WTC11 (cell line): Measurements from ENCODE around the gene CLNK. TPM values are rescaled to one million over a fixed set of nuclear protein-coding genes. Genes with fewer than 3 reads are reported as not detected.

Experiments used
- ATAC-seq: fragments of 200-7000 bp; cut with Tn5 transposase; 2 replicates; pipeline ENCODE4 v1.10.0; 2021; ENCODE audit warnings: mild to moderate bottlenecking, moderate library complexity
- CTCF ChIA-PET: fragments of 300-600 bp; sonication (Branson Sonifier 250); formaldehyde crosslinking; loops from one replicate; lab custom pipeline; 2021; ENCODE audit warnings: antibody characterized with exemption; lab: Charles Lee
- POLR2A ChIA-PET: fragments of 350-600 bp; sonication (Branson Sonifier 250); formaldehyde crosslinking; loops from one replicate; lab custom pipeline; 2021; ENCODE audit warnings: antibody characterized with exemption; lab: Charles Lee
- DNase-seq: peaks from one replicate; pipeline ENCODE4 v3.0.0; 2021; ENCODE audit warnings: low spot score
- H3K27ac Mint-ChIP-seq: 2 replicates; pipeline ENCODE4 v1.8.0; 2021; ENCODE audit warnings: mixed read lengths
- H3K27me3 Mint-ChIP-seq: 2 replicates; pipeline ENCODE4 v1.8.0; 2021; ENCODE audit warnings: low read depth, mild to moderate bottlenecking, moderate library complexity, mixed read lengths
- H3K36me3 Mint-ChIP-seq: 2 replicates; pipeline ENCODE4 v1.8.0; 2021; ENCODE audit warnings: mixed read lengths
- H3K4me1 Mint-ChIP-seq: 2 replicates; pipeline ENCODE4 v1.8.0; 2022; ENCODE audit warnings: mixed read lengths
- H3K4me3 Mint-ChIP-seq: 2 replicates; pipeline ENCODE4 v1.8.0; 2021; ENCODE audit warnings: mild to moderate bottlenecking, moderate library complexity, mixed read lengths
- H3K9me3 Mint-ChIP-seq: 2 replicates; pipeline ENCODE4 v1.8.0; 2021; ENCODE audit warnings: mixed read lengths
- ELF4 ChIP-seq: sonication (generic); formaldehyde crosslinking; IDR thresholded peaks from 2 replicates; pipeline ENCODE4 v1.8.1; 2022; ENCODE audit warnings: low read depth, mild to moderate bottlenecking, moderate library complexity, missing genetic modification reagents
- FOXJ3 ChIP-seq: sonication (generic); formaldehyde crosslinking; IDR thresholded peaks from 2 replicates; pipeline ENCODE4 v1.9.0; 2021; ENCODE audit warnings: missing genetic modification reagents, mild to moderate bottlenecking, borderline replicate concordance
- FOXK1 ChIP-seq: sonication (generic); formaldehyde crosslinking; IDR thresholded peaks from 2 replicates; pipeline ENCODE4 v1.8.0; 2022; ENCODE audit warnings: mild to moderate bottlenecking, moderate library complexity, missing genetic modification reagents
- NFYB ChIP-seq: sonication (generic); formaldehyde crosslinking; conservative IDR thresholded peaks from 2 replicates; pipeline ENCODE4 v1.8.0; 2022; ENCODE audit warnings: low read depth, missing genetic modification reagents
- NR2C2 ChIP-seq: sonication (generic); formaldehyde crosslinking; IDR thresholded peaks from 2 replicates; pipeline ENCODE4 v1.8.0; 2022; ENCODE audit warnings: mild to moderate bottlenecking, missing genetic modification reagents
- ZNF121 ChIP-seq: sonication (generic); formaldehyde crosslinking; IDR thresholded peaks from 2 replicates; pipeline ENCODE4 v1.8.0; 2023; ENCODE audit warnings: missing genetic modification reagents
- ZNF232 ChIP-seq: sonication (generic); formaldehyde crosslinking; IDR thresholded peaks from 2 replicates; pipeline ENCODE4 v1.8.0; 2022; ENCODE audit warnings: mild to moderate bottlenecking, missing genetic modification reagents
- ZNF396 ChIP-seq: fragments of 250-450 bp; sonication (Bioruptor Pico); IDR thresholded peaks from 2 replicates; pipeline ENCODE4 v1.8.0; 2021; ENCODE audit warnings: mild to moderate bottlenecking, moderate library complexity, borderline replicate concordance
- total RNA-seq: library from RNA; stranded (reverse); gene quantifications from 3 replicates; pipeline ENCODE4 v1.2.3, GENCODE V29; 2021
- TF ChIP-seq, protein P1 (sequence below): sonication (generic); formaldehyde crosslinking; IDR thresholded peaks from 2 replicates; pipeline ENCODE4 v1.8.1; 2023; ENCODE audit warnings: mild to moderate bottlenecking, moderate library complexity, missing genetic modification reagents
- TF ChIP-seq, protein P2 (sequence below): sonication (generic); formaldehyde crosslinking; IDR thresholded peaks from 2 replicates; pipeline ENCODE4 v1.8.0; 2022; ENCODE audit warnings: mild to moderate bottlenecking, missing genetic modification reagents
- TF ChIP-seq, protein P3 (sequence below): sonication (generic); formaldehyde crosslinking; IDR thresholded peaks from 2 replicates; pipeline ENCODE4 v1.8.0; 2023; ENCODE audit warnings: mild to moderate bottlenecking, missing genetic modification reagents
- TF ChIP-seq, protein P4 (sequence below): sonication (generic); formaldehyde crosslinking; IDR thresholded peaks from 2 replicates; pipeline ENCODE4 v1.8.1; 2023; ENCODE audit warnings: mild to moderate bottlenecking, missing genetic modification reagents, moderate library complexity
- TF ChIP-seq, protein P5 (sequence below): sonication (generic); formaldehyde crosslinking; IDR thresholded peaks from 2 replicates; pipeline ENCODE4 v1.8.0; 2022; ENCODE audit warnings: mild to moderate bottlenecking, missing genetic modification reagents
- TF ChIP-seq, protein P6 (sequence below): fragments of 250-450 bp; sonication (Bioruptor Pico); IDR thresholded peaks from 2 replicates; pipeline ENCODE4 v1.8.0; 2021; ENCODE audit warnings: mild to moderate bottlenecking
- TF ChIP-seq, protein P7 (sequence below): fragments of 250-450 bp; sonication (Bioruptor Pico); conservative IDR thresholded peaks from 2 replicates; pipeline ENCODE4 v1.9.0; 2021; ENCODE audit warnings: mild to moderate bottlenecking

The CLNK gene
- total RNA-seq, 1 experiment from 2014 or later, result not detected

DNA sequence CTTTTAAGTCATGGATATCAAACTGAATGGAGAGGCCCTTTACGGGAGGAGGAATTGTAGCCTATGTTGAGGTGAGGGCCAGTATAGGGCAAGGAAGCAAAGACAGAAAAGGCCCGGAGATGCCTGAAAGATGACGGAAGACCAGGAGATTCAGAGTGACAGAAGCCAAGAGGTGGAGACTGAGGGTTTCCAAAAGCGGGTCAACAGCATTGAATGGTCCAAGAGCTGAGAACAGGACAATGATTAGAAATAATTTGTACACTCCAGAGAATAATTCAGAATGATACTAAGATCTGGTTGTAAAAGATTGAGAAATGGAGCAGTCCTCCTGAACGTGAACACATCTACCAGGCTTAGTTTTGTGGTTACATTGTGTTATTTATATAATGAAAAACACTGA is 181.9 kb downstream of the CLNK start:
- no peak overlapping the region for H3K4me3 Mint-ChIP-seq
- H3K9me3 Mint-ChIP-seq, result peaks cover 5% of the 10 kb centered on the region
- H3K27ac Mint-ChIP-seq, result no peak overlapping the region
- TF ChIP-seq NFYB (CRISPR knock-in tag) (no peak), ZNF232 (CRISPR knock-in tag) (no peak)
- TF ChIP-seq, protein P1, sequence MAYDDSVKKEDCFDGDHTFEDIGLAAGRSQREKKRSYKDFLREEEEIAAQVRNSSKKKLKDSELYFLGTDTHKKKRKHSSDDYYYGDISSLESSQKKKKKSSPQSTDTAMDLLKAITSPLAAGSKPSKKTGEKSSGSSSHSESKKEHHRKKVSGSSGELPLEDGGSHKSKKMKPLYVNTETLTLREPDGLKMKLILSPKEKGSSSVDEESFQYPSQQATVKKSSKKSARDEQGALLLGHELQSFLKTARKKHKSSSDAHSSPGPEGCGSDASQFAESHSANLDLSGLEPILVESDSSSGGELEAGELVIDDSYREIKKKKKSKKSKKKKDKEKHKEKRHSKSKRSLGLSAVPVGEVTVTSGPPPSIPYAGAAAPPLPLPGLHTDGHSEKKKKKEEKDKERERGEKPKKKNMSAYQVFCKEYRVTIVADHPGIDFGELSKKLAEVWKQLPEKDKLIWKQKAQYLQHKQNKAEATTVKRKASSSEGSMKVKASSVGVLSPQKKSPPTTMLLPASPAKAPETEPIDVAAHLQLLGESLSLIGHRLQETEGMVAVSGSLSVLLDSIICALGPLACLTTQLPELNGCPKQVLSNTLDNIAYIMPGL, result no peak
- DNase-seq, result no peak
- CTCF ChIA-PET, result no interaction called here
- ATAC-seq, result no peak
- H3K27me3 Mint-ChIP-seq, result peaks cover 25% of the 10 kb centered on the region
- peaks cover 22% of the 10 kb centered on the region for H3K4me1 Mint-ChIP-seq
- POLR2A ChIA-PET, result no interaction called here
- H3K36me3 Mint-ChIP-seq, result peaks cover 3% of the 10 kb centered on the region; the same call in 1 of the 2 replicates

DNA sequence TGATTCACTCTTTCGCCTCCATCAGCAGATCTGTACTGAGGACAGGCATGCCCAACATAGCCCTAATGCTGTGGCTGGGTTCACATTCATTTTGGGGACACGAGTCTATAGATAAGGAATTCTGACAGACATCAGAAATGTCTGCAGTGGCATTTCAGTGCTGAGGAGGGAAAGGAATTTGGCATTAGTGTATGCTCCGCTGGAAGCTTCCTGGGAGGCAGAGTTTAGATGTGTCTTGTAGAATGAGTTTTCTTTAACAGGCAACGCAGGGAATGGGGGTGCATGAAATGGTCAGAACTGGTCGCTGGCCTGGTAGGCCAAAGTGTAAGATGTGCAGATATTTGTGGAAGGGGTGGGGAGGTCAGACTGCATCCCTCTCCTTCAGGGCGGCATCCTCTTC is 183.8 kb downstream of the CLNK start:
- Mint-ChIP-seq H3K9me3 (no peaks in the 10 kb centered on the region), H3K27me3 (peaks cover 25% of the 10 kb centered on the region), H3K27ac (no peak overlapping the region), H3K4me3 (no peak overlapping the region), H3K36me3 (no peaks in the 10 kb centered on the region), H3K4me1 (peaks cover 41% of the 10 kb centered on the region)
- CTCF ChIA-PET, result no interaction called here
- ATAC-seq (no peak), DNase-seq (no peak)
- POLR2A ChIA-PET, result no interaction called here
- no peak for TF ChIP-seq ZNF121

DNA sequence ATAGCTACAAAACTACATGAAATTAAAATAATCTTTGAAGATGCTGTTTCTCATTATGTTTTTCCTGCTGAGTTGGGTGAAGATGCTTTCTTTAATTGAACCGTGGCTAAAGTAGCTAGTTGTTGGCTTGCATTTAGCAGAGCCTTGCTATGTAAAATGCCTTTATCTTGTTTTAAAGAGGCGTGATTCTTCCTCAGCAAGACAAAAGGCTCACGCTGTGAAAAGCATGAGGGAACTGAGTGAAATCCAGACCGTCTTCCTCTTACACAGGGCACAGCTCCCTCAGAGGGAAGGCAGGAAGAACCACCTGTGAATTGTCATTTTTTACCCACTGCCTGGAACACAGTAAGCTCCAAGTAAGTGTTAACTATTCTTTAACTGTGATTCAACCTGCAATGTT is 188.4 kb downstream of the CLNK start:
- Mint-ChIP-seq H3K4me3 (peak overlapping the region; percentile 50), H3K4me1 (peaks cover 67% of the 10 kb centered on the region), H3K36me3 (no peaks in the 10 kb centered on the region), H3K27me3 (peaks cover 58% of the 10 kb centered on the region), H3K27ac (peak overlapping the region; percentile 94), H3K9me3 (no peaks in the 10 kb centered on the region)
- ATAC-seq (peak; percentile 93), DNase-seq (peak; percentile 43)
- POLR2A ChIA-PET, result no interaction called here
- CTCF ChIA-PET, result interaction anchor here (0.9 to 3.9 kb wide), 5 partner anchors 30 to 481 kb away, joined by 3 to 16 read pairs (median 11); no protein-coding TSS in a partner anchor
- TF ChIP-seq FOXJ3 (CRISPR knock-in tag), result no peak
- TF ChIP-seq FOXK1 (CRISPR knock-in tag), result peak; percentile 34; the same call in 1 of the 2 replicates
- TF ChIP-seq, protein P2, sequence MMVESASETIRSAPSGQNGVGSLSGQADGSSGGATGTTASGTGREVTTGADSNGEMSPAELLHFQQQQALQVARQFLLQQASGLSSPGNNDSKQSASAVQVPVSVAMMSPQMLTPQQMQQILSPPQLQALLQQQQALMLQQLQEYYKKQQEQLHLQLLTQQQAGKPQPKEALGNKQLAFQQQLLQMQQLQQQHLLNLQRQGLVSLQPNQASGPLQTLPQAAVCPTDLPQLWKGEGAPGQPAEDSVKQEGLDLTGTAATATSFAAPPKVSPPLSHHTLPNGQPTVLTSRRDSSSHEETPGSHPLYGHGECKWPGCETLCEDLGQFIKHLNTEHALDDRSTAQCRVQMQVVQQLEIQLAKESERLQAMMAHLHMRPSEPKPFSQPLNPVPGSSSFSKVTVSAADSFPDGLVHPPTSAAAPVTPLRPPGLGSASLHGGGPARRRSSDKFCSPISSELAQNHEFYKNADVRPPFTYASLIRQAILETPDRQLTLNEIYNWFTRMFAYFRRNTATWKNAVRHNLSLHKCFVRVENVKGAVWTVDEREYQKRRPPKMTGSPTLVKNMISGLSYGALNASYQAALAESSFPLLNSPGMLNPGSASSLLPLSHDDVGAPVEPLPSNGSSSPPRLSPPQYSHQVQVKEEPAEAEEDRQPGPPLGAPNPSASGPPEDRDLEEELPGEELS (CRISPR knock-in tag), result peak; percentile 67; the same call in 1 of the 2 replicates

DNA sequence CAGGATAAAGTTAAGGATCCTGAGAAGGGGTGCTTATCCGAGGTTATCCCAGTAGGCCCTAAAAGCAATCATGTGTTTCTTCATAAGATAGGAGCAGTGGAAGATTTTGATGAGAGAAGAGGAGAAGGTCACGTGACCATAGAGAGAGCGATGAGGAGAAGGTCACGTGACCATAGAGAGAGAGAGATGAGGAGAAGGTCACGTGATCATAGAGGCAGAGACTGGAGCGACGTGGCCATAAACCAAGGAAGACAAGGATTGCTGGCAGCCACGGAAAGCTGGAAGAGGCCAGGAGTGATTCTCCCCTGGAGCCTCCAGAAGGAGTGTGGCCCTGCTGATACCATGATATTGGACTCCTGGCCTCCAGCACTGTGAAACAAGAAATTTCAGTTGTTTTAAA is 188.9 kb downstream of the CLNK start:
- Mint-ChIP-seq H3K36me3 (no peaks in the 10 kb centered on the region), H3K9me3 (no peaks in the 10 kb centered on the region)
- CTCF ChIA-PET, result interaction anchor here (0.9 to 3.9 kb wide), 5 partner anchors 31 to 480 kb away, joined by 3 to 16 read pairs (median 11); no protein-coding TSS in a partner anchor
- TF ChIP-seq, protein P3, sequence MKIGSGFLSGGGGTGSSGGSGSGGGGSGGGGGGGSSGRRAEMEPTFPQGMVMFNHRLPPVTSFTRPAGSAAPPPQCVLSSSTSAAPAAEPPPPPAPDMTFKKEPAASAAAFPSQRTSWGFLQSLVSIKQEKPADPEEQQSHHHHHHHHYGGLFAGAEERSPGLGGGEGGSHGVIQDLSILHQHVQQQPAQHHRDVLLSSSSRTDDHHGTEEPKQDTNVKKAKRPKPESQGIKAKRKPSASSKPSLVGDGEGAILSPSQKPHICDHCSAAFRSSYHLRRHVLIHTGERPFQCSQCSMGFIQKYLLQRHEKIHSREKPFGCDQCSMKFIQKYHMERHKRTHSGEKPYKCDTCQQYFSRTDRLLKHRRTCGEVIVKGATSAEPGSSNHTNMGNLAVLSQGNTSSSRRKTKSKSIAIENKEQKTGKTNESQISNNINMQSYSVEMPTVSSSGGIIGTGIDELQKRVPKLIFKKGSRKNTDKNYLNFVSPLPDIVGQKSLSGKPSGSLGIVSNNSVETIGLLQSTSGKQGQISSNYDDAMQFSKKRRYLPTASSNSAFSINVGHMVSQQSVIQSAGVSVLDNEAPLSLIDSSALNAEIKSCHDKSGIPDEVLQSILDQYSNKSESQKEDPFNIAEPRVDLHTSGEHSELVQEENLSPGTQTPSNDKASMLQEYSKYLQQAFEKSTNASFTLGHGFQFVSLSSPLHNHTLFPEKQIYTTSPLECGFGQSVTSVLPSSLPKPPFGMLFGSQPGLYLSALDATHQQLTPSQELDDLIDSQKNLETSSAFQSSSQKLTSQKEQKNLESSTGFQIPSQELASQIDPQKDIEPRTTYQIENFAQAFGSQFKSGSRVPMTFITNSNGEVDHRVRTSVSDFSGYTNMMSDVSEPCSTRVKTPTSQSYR (CRISPR knock-in tag), result no peak
- TF ChIP-seq, protein P4, sequence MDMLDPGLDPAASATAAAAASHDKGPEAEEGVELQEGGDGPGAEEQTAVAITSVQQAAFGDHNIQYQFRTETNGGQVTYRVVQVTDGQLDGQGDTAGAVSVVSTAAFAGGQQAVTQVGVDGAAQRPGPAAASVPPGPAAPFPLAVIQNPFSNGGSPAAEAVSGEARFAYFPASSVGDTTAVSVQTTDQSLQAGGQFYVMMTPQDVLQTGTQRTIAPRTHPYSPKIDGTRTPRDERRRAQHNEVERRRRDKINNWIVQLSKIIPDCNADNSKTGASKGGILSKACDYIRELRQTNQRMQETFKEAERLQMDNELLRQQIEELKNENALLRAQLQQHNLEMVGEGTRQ (CRISPR knock-in tag), result peak; percentile 92
- TF ChIP-seq ZNF396, result 0 out of 2 replicates have a peak, but pooled peaks have one; percentile 3
- TF ChIP-seq, protein P5, sequence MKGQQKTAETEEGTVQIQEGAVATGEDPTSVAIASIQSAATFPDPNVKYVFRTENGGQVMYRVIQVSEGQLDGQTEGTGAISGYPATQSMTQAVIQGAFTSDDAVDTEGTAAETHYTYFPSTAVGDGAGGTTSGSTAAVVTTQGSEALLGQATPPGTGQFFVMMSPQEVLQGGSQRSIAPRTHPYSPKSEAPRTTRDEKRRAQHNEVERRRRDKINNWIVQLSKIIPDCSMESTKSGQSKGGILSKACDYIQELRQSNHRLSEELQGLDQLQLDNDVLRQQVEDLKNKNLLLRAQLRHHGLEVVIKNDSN (CRISPR knock-in tag), result peak; percentile 90
- TF ChIP-seq NR2C2 (CRISPR knock-in tag), result no peak
- TF ChIP-seq, protein P6, sequence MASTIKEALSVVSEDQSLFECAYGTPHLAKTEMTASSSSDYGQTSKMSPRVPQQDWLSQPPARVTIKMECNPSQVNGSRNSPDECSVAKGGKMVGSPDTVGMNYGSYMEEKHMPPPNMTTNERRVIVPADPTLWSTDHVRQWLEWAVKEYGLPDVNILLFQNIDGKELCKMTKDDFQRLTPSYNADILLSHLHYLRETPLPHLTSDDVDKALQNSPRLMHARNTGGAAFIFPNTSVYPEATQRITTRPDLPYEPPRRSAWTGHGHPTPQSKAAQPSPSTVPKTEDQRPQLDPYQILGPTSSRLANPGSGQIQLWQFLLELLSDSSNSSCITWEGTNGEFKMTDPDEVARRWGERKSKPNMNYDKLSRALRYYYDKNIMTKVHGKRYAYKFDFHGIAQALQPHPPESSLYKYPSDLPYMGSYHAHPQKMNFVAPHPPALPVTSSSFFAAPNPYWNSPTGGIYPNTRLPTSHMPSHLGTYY (CRISPR knock-in tag), result no peak
- no peak for TF ChIP-seq ELF4 (CRISPR knock-in tag)
- TF ChIP-seq, protein P7, sequence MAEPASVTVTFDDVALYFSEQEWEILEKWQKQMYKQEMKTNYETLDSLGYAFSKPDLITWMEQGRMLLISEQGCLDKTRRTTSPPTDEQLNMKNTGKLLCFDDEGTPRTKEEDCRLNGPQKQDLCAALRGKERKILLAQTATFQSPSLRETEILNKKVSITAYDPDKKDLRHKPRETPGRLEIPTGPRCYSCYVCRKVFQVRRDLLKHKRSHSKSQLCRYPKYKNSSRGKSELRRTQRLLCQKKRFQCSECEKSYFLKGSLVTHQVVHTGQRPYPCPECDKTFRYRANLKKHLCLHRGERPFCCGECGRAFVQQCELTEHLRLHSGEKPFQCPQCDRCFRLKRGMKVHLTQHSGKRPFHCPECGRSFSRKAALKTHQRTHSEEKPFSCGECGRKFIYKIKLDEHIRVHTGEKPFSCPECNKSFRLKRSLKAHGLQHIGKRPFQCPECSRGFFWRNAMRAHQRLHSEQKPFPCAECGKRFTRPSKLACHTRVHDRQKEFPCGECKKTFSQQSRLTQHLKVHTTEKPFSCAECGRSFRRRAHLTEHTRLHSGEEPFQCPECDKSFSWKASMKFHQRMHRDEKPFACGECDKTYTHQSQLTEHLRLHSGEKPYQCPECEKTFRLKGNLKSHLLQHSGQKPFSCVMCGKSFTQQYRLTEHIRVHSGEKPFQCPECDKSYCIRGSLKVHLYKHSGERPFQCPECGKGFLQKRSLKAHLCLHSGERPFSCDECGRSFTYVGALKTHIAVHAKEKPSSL (CRISPR knock-in tag), result no peak
- TF ChIP-seq, all 79 proteins: peak for 3
- Mint-ChIP-seq H3K27ac (peak overlapping the region; percentile 94; the same call in 1 of the 2 replicates), H3K4me3 (peak overlapping the region; percentile 50), H3K4me1 (peaks cover 62% of the 10 kb centered on the region), H3K27me3 (peaks cover 56% of the 10 kb centered on the region)
- ATAC-seq (peak; percentile 23), DNase-seq (no peak)
- POLR2A ChIA-PET, result no interaction called here
